ENCODE measurements around the gene SLC6A8.

GRCh38 chrX:153719701-153720100 lies 32.0 kb downstream of the SLC6A8 start:
- no peak for TF ChIP-seq POLR2A (IDR thresholded peaks at IDR 0.05)
- no peak for TF ChIP-seq CTCF (IDR thresholded peaks at IDR 0.05)
